Endodermal cell (in vitro differentiated cells): ENCODE data around the gene HOXB5. TPM values are rescaled to one million over a fixed set of nuclear protein-coding genes. Genes with fewer than 3 reads are reported as not detected.

ENCODE experiments used
- DNase-seq: peaks from one replicate; pipeline ENCODE4 v3.0.0-alpha.2; 2017
- H3K27ac ChIP-seq: 2 replicates; pipeline ENCODE4 v1.5.1; 2013; ENCODE audit warnings: mild to moderate bottlenecking, low read depth, low read length, moderate library complexity
- H3K27me3 ChIP-seq: 2 replicates; pipeline ENCODE4 v1.6.1; 2013; ENCODE audit warnings: mild to moderate bottlenecking, low read length, moderate library complexity; ENCODE audit not compliant: insufficient read depth, control insufficient read depth, poor library complexity, severe bottlenecking
- H3K36me3 ChIP-seq: 2 replicates; pipeline ENCODE4 v1.7.0; 2013; ENCODE audit warnings: mild to moderate bottlenecking, low read length, moderate library complexity; ENCODE audit not compliant: control insufficient read depth, insufficient read depth
- H3K4me1 ChIP-seq: one replicate; pipeline ENCODE4 v1.7.0; 2013; ENCODE audit warnings: low read length; ENCODE audit not compliant: control insufficient read depth, insufficient read depth
- H3K4me3 ChIP-seq: 2 replicates; pipeline ENCODE4 v1.5.1; 2013; ENCODE audit warnings: mild to moderate bottlenecking, low read length, moderate library complexity
- H3K9ac ChIP-seq: 2 replicates; pipeline ENCODE4 v1.6.1; 2013; ENCODE audit warnings: mild to moderate bottlenecking, low read length, moderate library complexity; ENCODE audit not compliant: poor library complexity, severe bottlenecking; ENCODE audit errors: extremely low read depth
- H3K9me3 ChIP-seq: 2 replicates; pipeline ENCODE4 v1.6.1; 2013; ENCODE audit warnings: mild to moderate bottlenecking, low read length, moderate library complexity; ENCODE audit not compliant: control insufficient read depth
- H3K27ac Mint-ChIP-seq: 2 replicates; pipeline ENCODE4 v1.8.0; 2020; ENCODE audit warnings: mixed read lengths
- H3K27me3 Mint-ChIP-seq: 2 replicates; pipeline ENCODE4 v1.8.0; 2021; ENCODE audit warnings: mild to moderate bottlenecking, mixed read lengths; ENCODE audit not compliant: insufficient read depth
- H3K36me3 Mint-ChIP-seq: 2 replicates; pipeline ENCODE4 v1.8.0; 2020; ENCODE audit warnings: low read depth, mixed read lengths
- H3K4me1 Mint-ChIP-seq: 2 replicates; pipeline ENCODE4 v1.8.0; 2020; ENCODE audit warnings: mixed read lengths
- H3K4me3 Mint-ChIP-seq: 2 replicates; pipeline ENCODE4 v1.8.0; 2020; ENCODE audit warnings: mild to moderate bottlenecking, moderate library complexity, mixed read lengths
- H3K9me3 Mint-ChIP-seq: 2 replicates; pipeline ENCODE4 v1.8.0; 2020; ENCODE audit warnings: mild to moderate bottlenecking, mixed read lengths
- WGBS, 2 experiments: methylation state at CpG; one replicate each; pipeline versions ENCODE4 v1.1.5 to v1.1.7; 2013; ENCODE audit warnings: missing lambda C conversion rate in 2 of 2, mixed read lengths in 1 of 2; ENCODE audit not compliant: insufficient coverage in 1 of 2, insufficient read length in 1 of 2; 5-methylcytosine and 5-hydroxymethylcytosine counted together
- total RNA-seq, 2 donors: library from RNA; stranded (reverse); fragmentation: NEBNext Ultra II Directional in 1 of 2; extraction: Animal tissue kit (Norgen Biotek cat#: 25700) in 1 of 2; gene quantifications; 2 replicates in 1 of 2; 3 replicates in 1 of 2; pipeline ENCODE4 v1.2.1, GENCODE V29; 2021
- TF ChIP-seq, protein P1 (sequence below): fragments of 200-600 bp; sonication (generic); conservative IDR thresholded peaks from 2 replicates; pipeline ENCODE4 v1.5.0; 2021; ENCODE audit warnings: antibody characterized with exemption, mild to moderate bottlenecking

Gene HOXB5
- total RNA-seq, 2 donors from 2014 or later = not detected

DNA sequence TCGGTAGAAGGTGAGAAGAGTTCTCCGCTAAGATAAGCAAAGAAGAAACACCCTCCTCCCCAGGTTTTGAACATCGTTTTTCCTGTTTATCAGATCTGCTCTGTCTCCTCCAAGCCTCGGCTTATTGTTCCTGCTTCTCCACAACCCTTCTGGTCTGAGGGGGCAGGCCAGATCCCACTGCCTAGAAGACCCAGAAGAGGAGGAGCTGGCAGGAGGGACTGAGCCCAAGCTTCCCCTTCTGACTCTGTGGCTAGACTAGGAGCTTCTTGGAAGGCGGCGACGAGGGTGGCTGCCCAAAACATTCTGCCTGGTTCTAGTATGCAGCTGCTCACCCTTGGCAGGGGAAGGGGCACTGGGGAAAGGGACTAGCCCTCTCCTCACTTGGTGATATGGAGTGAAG, 5.2 kb upstream of the HOXB5 start:
- no peaks in the 10 kb centered on the region for H3K9me3 ChIP-seq
- 17 to 20% methylated on average over 1 to 6 of the region's 7 CpGs for WGBS, 2 experiments
- DNase-seq = no peak
- peaks cover 100% of the 10 kb centered on the region for H3K27me3 ChIP-seq
- no peak overlapping the region for H3K9ac ChIP-seq
- H3K27ac Mint-ChIP-seq = no peak overlapping the region
- H3K4me1 ChIP-seq = no peaks in the 10 kb centered on the region
- TF ChIP-seq, protein P1, sequence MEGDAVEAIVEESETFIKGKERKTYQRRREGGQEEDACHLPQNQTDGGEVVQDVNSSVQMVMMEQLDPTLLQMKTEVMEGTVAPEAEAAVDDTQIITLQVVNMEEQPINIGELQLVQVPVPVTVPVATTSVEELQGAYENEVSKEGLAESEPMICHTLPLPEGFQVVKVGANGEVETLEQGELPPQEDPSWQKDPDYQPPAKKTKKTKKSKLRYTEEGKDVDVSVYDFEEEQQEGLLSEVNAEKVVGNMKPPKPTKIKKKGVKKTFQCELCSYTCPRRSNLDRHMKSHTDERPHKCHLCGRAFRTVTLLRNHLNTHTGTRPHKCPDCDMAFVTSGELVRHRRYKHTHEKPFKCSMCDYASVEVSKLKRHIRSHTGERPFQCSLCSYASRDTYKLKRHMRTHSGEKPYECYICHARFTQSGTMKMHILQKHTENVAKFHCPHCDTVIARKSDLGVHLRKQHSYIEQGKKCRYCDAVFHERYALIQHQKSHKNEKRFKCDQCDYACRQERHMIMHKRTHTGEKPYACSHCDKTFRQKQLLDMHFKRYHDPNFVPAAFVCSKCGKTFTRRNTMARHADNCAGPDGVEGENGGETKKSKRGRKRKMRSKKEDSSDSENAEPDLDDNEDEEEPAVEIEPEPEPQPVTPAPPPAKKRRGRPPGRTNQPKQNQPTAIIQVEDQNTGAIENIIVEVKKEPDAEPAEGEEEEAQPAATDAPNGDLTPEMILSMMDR = no peak
- H3K4me1 Mint-ChIP-seq = peaks cover 16% of the 10 kb centered on the region
- no peak overlapping the region for H3K4me3 Mint-ChIP-seq
- no peaks in the 10 kb centered on the region for H3K36me3 ChIP-seq
- no peak overlapping the region for H3K27ac ChIP-seq
- H3K27me3 Mint-ChIP-seq = peaks cover 100% of the 10 kb centered on the region
- no peak overlapping the region for H3K4me3 ChIP-seq
- no peaks in the 10 kb centered on the region for H3K9me3 Mint-ChIP-seq
- no peaks in the 10 kb centered on the region for H3K36me3 Mint-ChIP-seq

DNA sequence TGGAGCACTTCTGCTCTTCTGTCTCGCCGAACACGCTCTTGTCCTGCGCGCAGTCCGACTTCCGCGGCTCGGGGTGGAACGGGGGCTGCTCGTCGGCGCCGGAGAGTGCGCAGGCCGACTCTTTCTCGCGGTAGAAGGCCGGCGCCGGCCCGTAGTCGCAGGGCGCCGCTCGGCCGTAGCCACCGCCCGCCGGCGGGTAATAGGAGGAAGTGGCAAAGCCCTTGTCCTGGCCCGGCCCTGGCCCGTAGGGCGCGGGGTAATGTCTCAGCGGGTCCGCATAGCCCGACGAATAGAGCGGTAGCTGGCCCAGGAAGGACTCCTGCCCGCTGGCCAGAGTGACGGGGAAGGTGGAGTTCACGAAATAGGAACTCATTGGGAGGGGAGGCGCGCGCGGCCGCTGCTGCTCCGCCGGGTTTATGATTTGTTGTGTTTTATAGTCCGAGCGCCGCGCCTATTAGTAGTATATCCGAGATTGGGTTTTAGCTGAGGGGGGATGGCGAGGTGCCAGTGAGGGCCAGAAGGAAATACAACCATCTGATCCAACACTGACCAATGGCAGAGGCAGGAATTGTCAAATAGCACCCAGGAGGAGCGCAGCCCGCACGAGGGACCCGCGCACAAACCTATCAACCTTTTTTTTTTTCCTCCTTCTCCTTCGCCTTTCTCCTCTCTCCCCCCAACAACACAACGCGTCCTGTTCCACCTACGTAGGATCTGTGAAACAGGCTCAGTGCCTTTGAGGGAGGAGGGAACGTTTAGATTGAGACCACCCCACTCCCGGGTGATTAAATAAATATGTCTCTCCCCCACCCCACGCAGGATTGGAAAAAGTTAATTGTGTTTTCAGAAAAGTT, 4.4 kb upstream of the HOXB5 start:
- no peak overlapping the region for H3K9ac ChIP-seq
- no peaks in the 10 kb centered on the region for H3K4me1 ChIP-seq
- H3K27me3 ChIP-seq = peaks cover 100% of the 10 kb centered on the region
- Mint-ChIP-seq H3K27me3 (peaks cover 100% of the 10 kb centered on the region), H3K4me3 (peak overlapping the region; percentile 32), H3K4me1 (peaks cover 16% of the 10 kb centered on the region), H3K36me3 (no peaks in the 10 kb centered on the region), H3K27ac (no peak overlapping the region), H3K9me3 (no peaks in the 10 kb centered on the region)
- H3K4me3 ChIP-seq = no peak overlapping the region
- no peaks in the 10 kb centered on the region for H3K9me3 ChIP-seq
- WGBS, 2 experiments = 2 to 4% methylated on average over 24 to 67 of the region's 68 CpGs
- TF ChIP-seq, protein P1 = no peak
- H3K36me3 ChIP-seq = no peaks in the 10 kb centered on the region
- no peak overlapping the region for H3K27ac ChIP-seq
- DNase-seq = peak; percentile 83

- H3K4me1 ChIP-seq = no peaks in the 10 kb centered on the region
- H3K4me3 ChIP-seq = no peak overlapping the region
- no peak overlapping the region for H3K27ac ChIP-seq
- no peaks in the 10 kb centered on the region for H3K36me3 ChIP-seq
- no peak overlapping the region for H3K27ac Mint-ChIP-seq
- H3K9ac ChIP-seq = no peak overlapping the region
- no peaks in the 10 kb centered on the region for H3K9me3 Mint-ChIP-seq
- peaks cover 100% of the 10 kb centered on the region for H3K27me3 ChIP-seq
- TF ChIP-seq, protein P1 = no peak
- peaks cover 100% of the 10 kb centered on the region for H3K27me3 Mint-ChIP-seq
- peak; percentile 65 for DNase-seq
- WGBS, 2 experiments = 3 to 6% methylated on average over 7 to 16 of the region's 16 CpGs
- H3K36me3 Mint-ChIP-seq = no peaks in the 10 kb centered on the region
- H3K9me3 ChIP-seq = no peaks in the 10 kb centered on the region
- H3K4me3 Mint-ChIP-seq = peak overlapping the region; percentile 32
- peaks cover 16% of the 10 kb centered on the region for H3K4me1 Mint-ChIP-seq
Observed at GRCh38 chr17:48597528-48597777, 3.9 kb upstream of the HOXB5 start.
